Stimulated activated memory B cell treated with anti-CD40 and anti-IgM and Interleukin-4, amounts not matched to agents 10 μg/mL and 1 μg/mL and 100 μg/mL, for 72 hours (primary cell): ENCODE results near the gene HOXD12.
A peak's percentile ranks its signal among the peaks of the same experiment; 100 is the strongest.

Experiments
- ATAC-seq: fragments of 150-1000 bp; cut with Tn5 transposase; 2 replicates; pipeline ENCODE4 v1.10.0; 2021
- H3K27ac Mint-ChIP-seq: one replicate; pipeline ENCODE4 v1.8.0; 2022; ENCODE audit warnings: mild to moderate bottlenecking, mixed read lengths
- H3K27me3 Mint-ChIP-seq: one replicate; pipeline ENCODE4 v1.8.0; 2022; ENCODE audit warnings: mixed read lengths
- H3K36me3 Mint-ChIP-seq: one replicate; pipeline ENCODE4 v1.8.0; 2022; ENCODE audit warnings: mixed read lengths
- H3K4me1 Mint-ChIP-seq: one replicate; pipeline ENCODE4 v1.8.0; 2022; ENCODE audit warnings: mixed read lengths
- H3K4me3 Mint-ChIP-seq: one replicate; pipeline ENCODE4 v1.8.0; 2022; ENCODE audit warnings: mild to moderate bottlenecking, moderate library complexity, mixed read lengths
- H3K9me3 Mint-ChIP-seq: one replicate; pipeline ENCODE4 v1.8.0; 2022; ENCODE audit warnings: mixed read lengths

Gene HOXD12, protein sequence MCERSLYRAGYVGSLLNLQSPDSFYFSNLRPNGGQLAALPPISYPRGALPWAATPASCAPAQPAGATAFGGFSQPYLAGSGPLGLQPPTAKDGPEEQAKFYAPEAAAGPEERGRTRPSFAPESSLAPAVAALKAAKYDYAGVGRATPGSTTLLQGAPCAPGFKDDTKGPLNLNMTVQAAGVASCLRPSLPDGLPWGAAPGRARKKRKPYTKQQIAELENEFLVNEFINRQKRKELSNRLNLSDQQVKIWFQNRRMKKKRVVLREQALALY

DNA sequence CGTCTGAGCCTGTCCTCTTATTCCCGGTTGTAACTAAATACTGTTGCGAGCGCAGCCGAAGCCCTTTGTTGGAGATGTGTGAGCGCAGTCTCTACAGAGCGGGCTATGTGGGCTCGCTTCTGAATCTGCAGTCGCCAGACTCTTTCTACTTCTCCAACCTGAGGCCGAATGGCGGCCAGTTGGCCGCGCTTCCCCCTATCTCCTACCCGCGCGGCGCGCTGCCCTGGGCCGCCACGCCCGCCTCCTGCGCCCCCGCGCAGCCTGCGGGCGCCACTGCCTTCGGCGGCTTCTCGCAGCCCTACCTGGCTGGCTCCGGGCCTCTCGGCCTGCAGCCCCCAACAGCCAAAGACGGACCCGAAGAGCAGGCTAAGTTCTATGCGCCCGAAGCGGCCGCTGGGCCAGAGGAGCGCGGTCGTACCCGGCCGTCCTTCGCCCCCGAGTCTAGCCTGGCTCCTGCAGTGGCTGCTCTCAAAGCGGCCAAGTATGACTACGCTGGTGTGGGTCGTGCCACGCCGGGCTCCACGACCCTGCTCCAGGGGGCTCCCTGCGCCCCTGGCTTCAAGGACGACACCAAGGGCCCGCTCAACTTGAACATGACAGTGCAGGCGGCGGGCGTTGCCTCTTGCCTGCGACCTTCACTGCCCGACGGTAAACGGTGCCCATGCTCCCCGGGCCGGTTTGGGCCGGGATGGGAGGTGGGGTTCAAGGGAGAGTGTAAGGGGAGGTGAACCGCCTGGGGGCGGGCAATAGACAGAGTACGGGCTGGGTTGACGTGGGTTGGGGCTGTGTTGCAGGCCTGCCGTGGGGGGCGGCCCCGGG, at the start of gene HOXD12:
TSS of gene HOXD12 (plus strand) at position 68 of the 819 bp plus-strand sequence. CDS start at position 75, 7 bp downstream.
- peaks cover 92% of the 10 kb centered on the region for H3K27me3 Mint-ChIP-seq
- ATAC-seq = no peak
- H3K27ac Mint-ChIP-seq = no peak within 1 kb of the TSS
- H3K4me3 Mint-ChIP-seq = no peak within 1 kb of the TSS
- no peaks in the 10 kb centered on the region for H3K9me3 Mint-ChIP-seq
- peaks cover 17% of the 10 kb centered on the region for H3K4me1 Mint-ChIP-seq
- no peaks in the 10 kb centered on the region for H3K36me3 Mint-ChIP-seq

DNA sequence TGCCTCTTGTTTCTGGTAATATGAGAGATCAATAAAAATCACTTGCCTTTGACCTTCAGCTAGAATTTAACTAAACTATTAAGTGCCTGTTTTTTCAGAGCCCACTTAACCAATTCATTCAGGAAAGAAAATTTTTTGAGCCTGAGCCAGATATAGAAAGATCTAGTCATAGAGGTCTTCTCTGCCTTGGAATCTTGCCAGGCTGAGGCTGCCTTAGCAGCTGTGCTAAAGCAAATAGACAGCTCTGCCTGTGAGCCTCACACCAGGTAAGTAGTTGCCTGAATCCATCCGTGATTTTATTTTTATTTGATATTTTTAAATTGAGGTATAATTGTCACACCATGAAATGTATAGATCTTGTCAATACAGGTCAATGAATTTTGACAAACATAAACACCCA, 43.2 kb upstream of the HOXD12 start:
- no peaks in the 10 kb centered on the region for H3K9me3 Mint-ChIP-seq
- no peak overlapping the region for H3K27ac Mint-ChIP-seq
- no peak overlapping the region for H3K4me3 Mint-ChIP-seq
- peaks cover 56% of the 10 kb centered on the region for H3K27me3 Mint-ChIP-seq
- H3K4me1 Mint-ChIP-seq = no peaks in the 10 kb centered on the region
- H3K36me3 Mint-ChIP-seq = no peaks in the 10 kb centered on the region
- no peak for ATAC-seq

DNA sequence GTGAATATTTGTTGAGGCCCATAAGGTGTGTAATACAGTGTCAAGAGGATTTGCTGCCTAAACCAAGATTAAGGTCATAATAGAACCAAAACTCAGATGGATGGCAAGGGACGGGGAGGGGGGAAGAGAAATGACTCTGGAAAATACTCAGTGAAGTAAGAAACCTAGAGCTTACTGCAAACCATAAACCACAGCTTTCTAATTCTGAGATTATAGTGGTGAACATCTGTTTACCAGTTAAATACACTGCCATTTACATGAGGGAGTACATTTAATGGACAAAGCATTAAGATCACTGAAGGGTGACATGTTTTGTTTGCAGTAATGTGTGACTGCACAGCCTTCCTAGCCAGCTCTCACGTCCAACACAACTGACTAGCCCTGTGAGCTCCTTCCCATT, 35.6 kb upstream of the HOXD12 start:
- ATAC-seq = peak; percentile 55
- no peak overlapping the region for H3K4me3 Mint-ChIP-seq
- peaks cover 61% of the 10 kb centered on the region for H3K27me3 Mint-ChIP-seq
- H3K4me1 Mint-ChIP-seq = peaks cover 13% of the 10 kb centered on the region
- H3K9me3 Mint-ChIP-seq = no peaks in the 10 kb centered on the region
- H3K36me3 Mint-ChIP-seq = no peaks in the 10 kb centered on the region
- no peak overlapping the region for H3K27ac Mint-ChIP-seq

DNA sequence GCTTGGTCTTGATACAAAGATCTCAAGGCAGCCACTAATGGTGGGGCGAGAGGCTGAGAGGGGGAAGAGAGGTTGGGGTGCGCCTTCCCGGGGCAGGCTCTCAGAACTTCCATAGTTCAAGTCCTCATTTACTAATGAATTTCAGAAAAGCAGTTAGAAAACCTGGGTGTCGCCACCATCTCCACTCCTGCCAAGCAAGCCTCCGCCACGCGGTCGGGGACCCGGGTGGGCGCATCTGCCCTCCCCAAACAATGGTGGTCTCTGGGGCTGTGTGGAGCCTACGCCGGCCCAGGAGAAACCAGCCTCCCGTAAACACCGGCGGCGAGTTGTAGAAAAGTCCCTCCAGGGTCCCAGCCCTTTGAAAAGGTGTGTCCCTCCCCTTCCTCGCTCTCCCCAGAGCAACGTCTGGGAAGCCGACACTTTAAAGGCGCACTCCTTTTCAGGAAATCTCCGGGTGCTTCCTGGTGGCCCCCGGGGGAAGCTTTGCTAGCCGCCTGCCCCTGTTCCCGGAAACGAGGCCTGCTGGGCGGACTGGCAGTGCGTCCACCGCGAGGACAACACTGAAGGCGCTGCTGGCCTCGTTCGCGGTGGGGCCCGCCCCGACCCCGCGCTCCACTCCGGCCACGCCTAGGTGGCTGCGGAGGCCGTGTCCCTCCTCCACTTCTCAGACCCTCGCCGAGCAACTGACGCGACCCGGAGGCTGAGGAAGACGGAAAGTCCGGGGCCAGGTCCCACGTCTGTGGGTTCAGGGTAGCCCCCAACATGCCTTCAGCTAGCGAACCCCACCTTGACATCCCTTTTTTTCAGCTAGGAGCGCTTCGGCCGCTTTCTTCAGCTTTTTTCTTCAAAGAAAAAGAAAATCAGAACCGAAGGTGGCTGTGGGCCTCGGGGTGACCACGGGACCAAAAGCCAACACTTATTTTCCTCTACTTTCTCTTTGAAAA, 32.7 kb upstream of the HOXD12 start:
- peaks cover 81% of the 10 kb centered on the region for H3K27me3 Mint-ChIP-seq
- ATAC-seq = no peak

DNA sequence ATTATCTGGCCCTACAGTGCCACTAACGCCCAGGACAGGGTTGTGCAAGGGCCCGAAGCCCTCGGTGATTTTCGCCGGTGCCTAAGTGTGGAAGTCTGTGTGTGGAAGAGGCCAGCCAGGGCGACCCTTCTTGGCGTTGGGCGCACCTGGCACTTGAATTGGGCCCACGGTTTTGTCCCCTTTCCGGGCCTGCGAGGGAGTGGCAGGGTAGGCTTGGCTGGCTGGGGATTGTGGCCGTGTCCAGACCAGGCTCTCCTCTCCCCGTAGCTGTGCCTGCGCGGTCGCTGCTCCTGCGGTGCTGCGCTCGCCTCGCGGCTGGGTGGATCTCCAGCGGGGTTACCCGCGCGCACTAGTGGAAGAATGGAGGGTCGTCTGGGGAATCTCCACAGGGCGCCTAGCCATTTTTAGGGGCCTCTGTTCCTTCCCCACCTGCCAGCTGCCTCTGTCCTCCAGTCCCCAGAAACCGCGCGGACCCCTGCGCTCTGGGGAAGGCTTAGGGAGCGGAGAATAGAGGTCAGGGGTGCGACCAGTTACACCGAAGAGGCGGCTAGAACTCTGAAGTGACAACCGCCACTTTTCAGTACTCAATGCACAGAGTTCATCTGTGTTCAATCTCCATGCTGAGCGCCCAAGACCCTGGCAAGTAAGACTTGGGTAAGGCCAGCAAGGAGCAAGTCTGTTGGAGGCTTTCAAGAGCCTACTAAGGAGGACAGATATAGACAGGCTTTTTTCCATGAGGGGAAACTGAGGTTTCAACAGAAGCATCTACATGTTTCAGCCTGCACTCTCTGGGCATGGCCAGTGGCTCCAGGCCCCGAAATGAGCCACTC, 31.8 kb upstream of the HOXD12 start:
- Mint-ChIP-seq H3K27ac (no peak overlapping the region), H3K4me1 (peaks cover 13% of the 10 kb centered on the region), H3K4me3 (no peak overlapping the region), H3K9me3 (no peaks in the 10 kb centered on the region), H3K27me3 (peaks cover 81% of the 10 kb centered on the region), H3K36me3 (no peaks in the 10 kb centered on the region)
- no peak for ATAC-seq

More for the DNA sequence above, 32.7 kb upstream of the HOXD12 start:
- Mint-ChIP-seq H3K9me3 (no peaks in the 10 kb centered on the region), H3K4me3 (no peak overlapping the region), H3K4me1 (peaks cover 13% of the 10 kb centered on the region), H3K27ac (no peak overlapping the region), H3K36me3 (no peaks in the 10 kb centered on the region)

DNA sequence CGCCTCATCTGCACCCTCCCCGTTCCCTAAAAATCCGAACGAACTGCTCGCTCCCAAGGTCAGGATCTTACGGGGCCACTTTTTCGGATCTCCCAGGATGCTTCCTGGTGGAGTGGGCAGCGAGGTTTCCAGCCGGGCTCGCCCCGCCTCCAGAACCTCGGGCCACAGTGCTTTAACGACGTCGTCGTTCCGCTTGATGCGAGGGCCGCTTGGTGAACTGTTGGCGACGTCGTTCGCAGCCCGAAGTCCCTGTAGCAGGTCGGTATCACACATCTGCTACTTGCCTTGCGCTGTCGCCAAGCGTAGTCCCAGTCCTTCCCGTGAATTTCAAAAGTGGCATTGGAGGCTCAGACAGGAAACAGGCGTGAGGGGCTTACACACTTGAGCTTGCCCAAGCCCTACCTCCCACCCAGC, 31.2 kb upstream of the HOXD12 start:
- Mint-ChIP-seq H3K4me3 (no peak overlapping the region), H3K27me3 (peaks cover 85% of the 10 kb centered on the region)

DNA sequence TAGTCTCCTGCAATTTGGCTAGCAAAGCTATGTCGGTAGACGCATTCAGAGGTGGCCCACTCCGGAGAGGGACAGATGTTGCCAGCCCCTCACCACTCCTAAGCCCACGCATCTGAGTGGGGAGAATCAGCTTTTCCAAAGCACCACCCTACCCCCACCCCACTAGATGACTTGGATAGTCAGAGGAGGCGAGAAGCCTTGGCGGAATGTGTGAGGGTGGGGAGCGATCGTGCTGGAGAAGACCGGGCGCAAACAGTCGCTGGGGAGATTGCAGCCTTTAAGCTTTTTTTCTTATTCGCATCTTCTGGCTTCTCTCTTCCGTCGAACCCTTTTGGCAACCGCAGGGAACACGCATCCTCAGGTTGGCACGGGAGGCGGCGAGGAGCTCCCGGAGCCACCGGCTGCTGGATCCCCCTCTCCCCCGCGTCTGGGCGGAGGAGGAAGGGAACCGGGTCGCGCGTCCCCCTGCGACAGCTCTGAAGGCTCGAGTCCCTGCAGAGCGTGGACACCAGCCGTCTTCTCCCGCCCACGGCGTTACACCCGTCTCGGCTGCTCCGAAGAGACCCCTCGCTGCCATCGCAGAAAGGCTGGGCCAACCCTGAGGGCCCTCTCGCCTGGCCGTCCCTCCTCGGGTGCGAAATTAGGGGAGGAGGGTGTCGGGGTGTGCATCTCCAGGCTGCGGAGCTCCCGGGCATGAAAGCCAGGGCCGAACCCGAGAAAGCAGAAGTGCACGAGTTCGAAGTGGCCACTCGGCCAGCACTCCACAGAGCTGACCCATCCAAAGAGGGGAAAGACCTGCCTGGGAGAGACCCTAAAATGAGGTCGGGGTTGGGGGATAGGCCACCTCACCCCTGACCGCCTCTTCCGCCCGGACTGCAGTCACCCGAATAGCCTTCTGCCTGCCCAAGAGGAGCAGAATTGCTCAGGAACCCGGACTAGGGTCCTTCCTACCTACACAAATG, 28.0 kb upstream of the HOXD12 start:
- ATAC-seq = no peak
- H3K27me3 Mint-ChIP-seq = peaks cover 93% of the 10 kb centered on the region
- no peak overlapping the region for H3K27ac Mint-ChIP-seq
- no peak overlapping the region for H3K4me3 Mint-ChIP-seq
- H3K4me1 Mint-ChIP-seq = peaks cover 13% of the 10 kb centered on the region
- no peaks in the 10 kb centered on the region for H3K36me3 Mint-ChIP-seq
- H3K9me3 Mint-ChIP-seq = peaks cover 2% of the 10 kb centered on the region

More for the DNA sequence above, 31.2 kb upstream of the HOXD12 start:
- no peaks in the 10 kb centered on the region for H3K36me3 Mint-ChIP-seq
- H3K4me1 Mint-ChIP-seq = peaks cover 13% of the 10 kb centered on the region
- no peaks in the 10 kb centered on the region for H3K9me3 Mint-ChIP-seq
- ATAC-seq = no peak
- H3K27ac Mint-ChIP-seq = no peak overlapping the region

DNA sequence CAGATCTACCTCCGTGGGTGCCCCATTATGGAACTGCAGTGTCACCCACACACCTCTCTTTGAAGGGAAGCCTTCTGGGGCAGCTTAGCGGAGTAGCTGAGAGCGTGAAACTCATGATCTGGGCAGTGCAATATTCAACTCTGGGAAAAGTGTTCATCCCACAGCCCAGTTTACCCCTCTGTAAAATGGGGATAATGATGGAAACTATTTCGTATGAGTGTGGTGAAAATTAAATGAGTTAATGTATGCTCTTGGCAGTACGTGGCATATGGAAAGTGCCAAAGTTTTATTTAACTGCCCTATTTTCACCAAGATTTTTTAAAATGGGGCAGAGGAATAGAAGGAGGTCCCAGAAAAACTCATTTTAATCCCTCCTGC, 27.3 kb upstream of the HOXD12 start:
- peaks cover 12% of the 10 kb centered on the region for H3K4me1 Mint-ChIP-seq
- peaks cover 91% of the 10 kb centered on the region for H3K27me3 Mint-ChIP-seq
- no peak for ATAC-seq
- H3K27ac Mint-ChIP-seq = no peak overlapping the region
- no peak overlapping the region for H3K4me3 Mint-ChIP-seq
- H3K36me3 Mint-ChIP-seq = no peaks in the 10 kb centered on the region
- H3K9me3 Mint-ChIP-seq = peaks cover 3% of the 10 kb centered on the region

DNA sequence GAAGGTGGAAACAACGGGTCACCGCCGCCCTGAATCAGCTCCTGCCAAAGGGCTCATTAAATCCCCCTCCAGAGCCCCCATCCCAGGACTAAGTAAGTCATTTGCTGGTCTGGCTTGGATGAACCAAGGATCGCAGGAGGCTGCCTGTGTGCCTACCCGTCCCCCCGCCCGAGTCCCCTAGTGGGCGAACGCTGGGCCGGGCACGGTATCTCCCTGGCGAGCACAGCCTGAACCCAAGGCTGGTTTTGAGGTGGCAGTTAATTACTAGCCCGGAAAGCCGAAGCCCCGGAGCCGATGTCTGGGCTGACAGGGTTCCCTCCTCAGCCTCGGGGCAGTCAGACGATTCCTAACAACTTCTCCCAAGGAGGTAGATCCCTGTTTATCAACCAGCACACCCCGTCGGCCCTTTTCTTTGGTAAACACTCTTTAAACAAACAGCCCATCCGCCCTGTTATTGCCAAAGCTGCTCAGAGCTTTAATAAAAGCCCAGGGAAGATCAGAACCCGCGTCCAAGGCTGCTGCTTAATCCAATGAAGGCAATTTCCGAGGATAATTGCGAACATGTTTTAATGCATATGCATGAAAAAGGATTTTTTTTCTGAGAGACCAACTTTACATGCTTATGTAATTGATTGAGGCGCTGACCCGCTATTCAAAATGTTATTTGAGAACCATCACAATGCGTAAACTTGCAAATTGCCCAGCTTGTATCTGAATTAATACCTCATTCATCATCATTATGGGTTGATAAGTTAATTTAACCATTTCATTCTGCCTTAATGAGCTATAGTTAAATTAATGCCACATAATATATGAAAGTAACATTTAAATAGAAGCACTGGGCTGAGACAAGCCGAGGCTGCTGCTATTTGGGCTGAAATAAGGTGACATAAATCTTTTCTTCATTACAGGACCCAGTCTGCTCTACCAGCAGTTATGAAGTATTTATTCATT, 26.4 kb upstream of the HOXD12 start:
- H3K4me3 Mint-ChIP-seq = no peak overlapping the region
- no peak overlapping the region for H3K27ac Mint-ChIP-seq
- no peak for ATAC-seq
- H3K4me1 Mint-ChIP-seq = peaks cover 6% of the 10 kb centered on the region
- peaks cover 84% of the 10 kb centered on the region for H3K27me3 Mint-ChIP-seq
- H3K9me3 Mint-ChIP-seq = peaks cover 3% of the 10 kb centered on the region
- H3K36me3 Mint-ChIP-seq = no peaks in the 10 kb centered on the region

DNA sequence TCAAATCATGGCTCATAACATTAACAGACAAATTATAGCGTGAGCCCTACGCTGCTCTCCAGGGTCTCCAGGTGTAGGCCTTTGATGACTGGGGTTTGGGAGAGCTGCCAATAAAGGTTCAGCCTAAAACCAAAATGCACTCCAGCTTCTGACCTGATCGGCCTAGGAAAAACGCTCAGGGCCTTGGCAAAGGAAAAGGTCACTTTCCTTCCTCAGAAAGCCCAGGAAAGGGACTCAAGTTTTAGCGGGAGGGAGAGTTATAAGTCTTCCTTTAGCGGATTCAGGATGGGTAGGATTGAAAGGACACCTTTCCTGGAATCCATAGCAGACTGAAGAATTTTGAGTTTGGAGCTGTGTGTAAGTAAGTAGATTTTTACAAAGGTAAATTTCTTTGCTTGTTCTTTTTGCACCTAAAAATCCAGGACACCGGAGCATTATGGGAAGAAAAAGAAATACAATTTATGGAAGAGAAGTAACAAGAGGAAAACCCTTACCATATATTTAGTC, 24.6 kb upstream of the HOXD12 start:
- ATAC-seq = no peak
- Mint-ChIP-seq H3K4me3 (no peak overlapping the region), H3K4me1 (peaks cover 8% of the 10 kb centered on the region), H3K27me3 (peaks cover 84% of the 10 kb centered on the region), H3K27ac (no peak overlapping the region), H3K36me3 (no peaks in the 10 kb centered on the region), H3K9me3 (peaks cover 7% of the 10 kb centered on the region)

DNA sequence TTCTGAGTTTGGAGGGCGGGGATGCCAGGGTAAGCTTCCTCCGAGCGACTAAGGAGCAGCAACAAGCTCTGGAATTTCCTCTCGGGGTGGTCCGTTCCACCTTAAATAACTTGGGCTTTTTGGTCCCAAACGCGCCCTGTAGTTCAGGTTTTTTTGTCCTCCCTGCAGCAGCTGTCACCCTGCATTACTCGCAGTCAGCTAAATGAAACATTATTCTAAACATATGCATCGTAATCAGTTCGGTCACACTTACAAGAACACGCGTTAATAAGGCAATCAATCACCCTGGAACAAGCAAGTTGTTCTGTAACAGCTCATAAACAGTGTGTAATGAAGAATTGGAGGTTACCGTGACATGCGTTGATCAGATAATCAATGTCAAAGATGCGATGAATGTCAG, 24.1 kb upstream of the HOXD12 start:
- Mint-ChIP-seq H3K9me3 (peaks cover 7% of the 10 kb centered on the region), H3K27me3 (peaks cover 79% of the 10 kb centered on the region), H3K4me1 (peaks cover 8% of the 10 kb centered on the region), H3K36me3 (no peaks in the 10 kb centered on the region), H3K4me3 (no peak overlapping the region), H3K27ac (no peak overlapping the region)
- ATAC-seq = no peak

DNA sequence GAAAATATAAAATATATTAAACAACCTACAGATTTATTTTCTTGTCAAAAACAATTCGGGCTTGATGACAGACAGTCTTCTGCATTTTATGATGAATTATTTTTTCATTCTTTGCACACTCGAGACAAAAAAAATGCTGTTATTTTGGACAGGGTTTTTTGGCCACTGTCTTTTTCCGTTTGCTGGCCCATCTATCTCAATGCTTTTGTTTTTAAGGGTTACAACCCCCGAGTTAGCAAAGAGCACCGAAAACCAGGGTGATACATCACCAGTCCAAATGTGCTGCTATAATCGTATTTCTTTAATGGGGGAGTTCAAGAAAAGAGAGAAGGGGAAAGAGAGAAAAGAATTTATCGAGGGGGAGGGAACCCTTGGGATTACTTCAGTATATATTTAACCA, 23.5 kb upstream of the HOXD12 start:
- Mint-ChIP-seq H3K4me3 (no peak overlapping the region), H3K4me1 (peaks cover 8% of the 10 kb centered on the region), H3K27me3 (peaks cover 77% of the 10 kb centered on the region), H3K9me3 (peaks cover 7% of the 10 kb centered on the region), H3K27ac (no peak overlapping the region), H3K36me3 (no peaks in the 10 kb centered on the region)
- no peak for ATAC-seq
